Upper lobe of right lung (tissue), 1 donor: ENCODE data around the gene ITCH. TPM values are rescaled to one million over a fixed set of nuclear protein-coding genes. Genes with fewer than 3 reads are reported as not detected.
"Not testable (repeated sequence)": the region's sequence is repeated elsewhere in the genome, so short reads cannot be mapped to it uniquely, and the experiment has no call there.

Experiments
- ATAC-seq: fragments of 200-7000 bp; cut with Tn5 transposase; one replicate; pipeline ENCODE4 v1.9.1; 2020; ENCODE audit warnings: mild to moderate bottlenecking, moderate library complexity
- DNase-seq: peaks from one replicate; pipeline ENCODE4 v3.0.0-alpha.2; 2020
- H3K27ac ChIP-seq: fragments of 200-600 bp; one replicate; pipeline ENCODE4 v1.8.0; 2022
- H3K27me3 ChIP-seq: fragments of 200-600 bp; one replicate; pipeline ENCODE4 v1.8.0; 2022; ENCODE audit warnings: mild to moderate bottlenecking
- H3K36me3 ChIP-seq: fragments of 200-600 bp; one replicate; pipeline ENCODE4 v1.8.0; 2022
- H3K4me1 ChIP-seq: fragments of 200-600 bp; one replicate; pipeline ENCODE4 v1.8.0; 2022
- H3K4me3 ChIP-seq: fragments of 200-600 bp; one replicate; pipeline ENCODE4 v1.8.0; 2022; ENCODE audit warnings: mild to moderate bottlenecking
- H3K9me3 ChIP-seq: fragments of 200-600 bp; one replicate; pipeline ENCODE4 v1.8.0; 2022
- CTCF ChIP-seq: fragments of 200-600 bp; IDR thresholded peaks from one replicate; pipeline ENCODE4 v1.8.0; 2022; ENCODE audit warnings: antibody characterized with exemption
- intact Hi-C: fragments of 100-400 bp; cut with DNase I; formaldehyde crosslinking; loops from one replicate; pipeline ENCODE4 v1.11.0; 2022
- total RNA-seq: library from RNA; stranded (reverse); fragmentation: NEBNext Ultra II Directional; extraction: Animal tissue kit (Norgen Biotek cat#: 25700); gene quantifications from one replicate; pipeline ENCODE4 v1.2.1, GENCODE V29; 2021
- donor health status: DM: no; HTN: yes; CAD: no; lungs with severe emphysema.

Gene ITCH
- total RNA-seq, 1 donor from 2014 or later = 65.6 TPM

GRCh38 chr20:34491932-34492509 is 128.9 kb downstream of the ITCH start:
- no peaks in the 10 kb centered on the region for H3K9me3 ChIP-seq
- no peak overlapping the region for H3K27ac ChIP-seq
- H3K27me3 ChIP-seq = no peaks in the 10 kb centered on the region
- no peak for ATAC-seq
- intact Hi-C loops = no loop called here
- DNase-seq = no peak
- no peaks in the 10 kb centered on the region for H3K4me1 ChIP-seq
- H3K4me3 ChIP-seq = no peak overlapping the region
- no peak for TF ChIP-seq CTCF
- H3K36me3 ChIP-seq = peaks cover 76% of the 10 kb centered on the region

GRCh38 chr20:34493646-34494045 is 130.6 kb downstream of the ITCH start:
- DNase-seq = no peak
- H3K27me3 ChIP-seq = no peaks in the 10 kb centered on the region
- peaks cover 66% of the 10 kb centered on the region for H3K36me3 ChIP-seq
- no peaks in the 10 kb centered on the region for H3K9me3 ChIP-seq
- H3K4me3 ChIP-seq = no peak overlapping the region
- H3K4me1 ChIP-seq = no peaks in the 10 kb centered on the region
- H3K27ac ChIP-seq = no peak overlapping the region
- no peak for TF ChIP-seq CTCF
- ATAC-seq = no peak
- intact Hi-C loops = no loop called here

DNA sequence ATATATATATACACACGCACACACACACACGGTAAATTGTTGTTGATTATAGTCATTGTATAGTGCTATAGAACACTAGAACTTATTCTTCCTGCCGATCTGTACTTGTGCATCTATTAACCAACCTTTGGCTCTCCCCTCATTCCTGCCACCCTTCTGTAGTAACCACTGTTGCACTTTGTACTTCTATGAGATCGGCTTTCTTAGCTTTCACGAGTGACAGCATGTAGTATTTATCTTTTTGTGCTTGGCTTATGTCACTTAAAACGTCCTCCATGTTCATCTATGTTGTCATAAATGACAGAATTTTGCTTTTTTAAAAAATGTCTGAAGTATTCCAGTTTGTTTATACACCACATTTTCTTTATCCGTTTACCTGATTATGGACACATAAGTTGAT is 132.2 kb downstream of the ITCH start:
- no peaks in the 10 kb centered on the region for H3K9me3 ChIP-seq
- no peak overlapping the region for H3K27ac ChIP-seq
- H3K27me3 ChIP-seq = no peaks in the 10 kb centered on the region
- intact Hi-C loops = no loop called here
- H3K4me1 ChIP-seq = no peaks in the 10 kb centered on the region
- DNase-seq (no peak), ATAC-seq (no peak)
- peaks cover 50% of the 10 kb centered on the region for H3K36me3 ChIP-seq
- no peak for TF ChIP-seq CTCF
- H3K4me3 ChIP-seq = no peak overlapping the region

- no peaks in the 10 kb centered on the region for H3K27me3 ChIP-seq
- TF ChIP-seq CTCF = no peak
- ATAC-seq = no peak
- H3K4me1 ChIP-seq = no peaks in the 10 kb centered on the region
- H3K4me3 ChIP-seq = no peak overlapping the region
- no peaks in the 10 kb centered on the region for H3K9me3 ChIP-seq
- DNase-seq = no peak
- peaks cover 43% of the 10 kb centered on the region for H3K36me3 ChIP-seq
- H3K27ac ChIP-seq = no peak overlapping the region
- intact Hi-C loops = no loop called here
Measured at GRCh38 chr20:34495916-34496315, 132.8 kb downstream of the ITCH start.

- H3K9me3 ChIP-seq, DNase-seq, H3K27me3 ChIP-seq, H3K4me1 ChIP-seq, H3K4me3 ChIP-seq, ATAC-seq, intact Hi-C loops, H3K27ac ChIP-seq: not testable (repeated sequence)
- peaks cover 31% of the 10 kb centered on the region for H3K36me3 ChIP-seq
Measured at GRCh38 chr20:34497596-34497995, 134.5 kb downstream of the ITCH start.

DNA sequence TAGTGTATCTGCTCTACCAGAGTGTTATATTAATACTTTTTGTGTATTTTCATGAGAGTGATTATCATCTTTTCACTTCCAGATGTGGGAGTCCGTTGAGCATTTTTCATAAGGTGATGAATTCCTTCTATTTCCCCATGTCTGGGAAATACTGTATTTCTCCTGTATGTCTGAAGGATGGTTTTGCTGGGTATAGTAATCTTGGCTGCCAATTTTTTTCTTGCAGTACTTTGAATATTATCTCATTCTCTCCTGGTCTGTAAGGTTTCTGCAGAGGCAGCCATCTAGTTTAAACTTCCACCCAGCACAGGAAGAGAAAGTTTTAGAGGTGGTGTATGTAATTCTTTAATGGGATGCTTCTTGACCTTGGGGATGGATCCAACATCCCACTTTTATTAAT is 137.8 kb downstream of the ITCH start:
- no peak for DNase-seq
- Histone ChIP-seq H3K4me1 (no peaks in the 10 kb centered on the region), H3K27me3 (no peaks in the 10 kb centered on the region), H3K4me3 (no peak overlapping the region), H3K9me3 (no peaks in the 10 kb centered on the region), H3K36me3 (peaks cover 36% of the 10 kb centered on the region), H3K27ac (no peak overlapping the region)
- intact Hi-C loops = no loop called here
- TF ChIP-seq CTCF = no peak
- no peak for ATAC-seq
